HL-60/S4 treated with phorbol 12-myristate 13-acetate at 8.2 ng/mL for 4 days and 3 days (cell line): ENCODE data around the gene GPR137B.

ENCODE experiments used
- in situ Hi-C: fragments of 300-500 bp; cut with MboI; formaldehyde crosslinking; loops from 2 replicates; pipeline ENCODE4 v1.15.0; 2022; ENCODE audit warnings: low sequenced_read_pairs

Gene GPR137B

DNA sequence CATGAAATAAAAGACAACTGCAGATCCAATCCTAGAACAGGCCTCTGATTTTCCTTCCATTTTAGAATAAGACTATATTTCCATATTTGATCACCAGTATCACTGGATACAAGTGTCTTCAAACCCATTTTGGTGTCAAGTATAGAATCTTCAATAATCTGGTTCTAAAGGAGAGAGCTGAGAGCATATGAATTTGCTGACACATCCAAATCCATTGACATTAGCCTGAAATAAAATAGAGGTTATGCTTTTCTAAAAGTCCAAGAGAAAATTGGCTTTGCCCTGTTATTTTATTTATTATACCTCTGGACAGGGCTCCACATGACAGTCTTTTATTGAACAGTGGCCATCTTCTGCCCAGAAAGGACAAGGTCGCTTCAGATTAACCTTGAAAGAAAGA, 110.8 kb downstream of the GPR137B start:
- in situ Hi-C loops, result no loop called here

DNA sequence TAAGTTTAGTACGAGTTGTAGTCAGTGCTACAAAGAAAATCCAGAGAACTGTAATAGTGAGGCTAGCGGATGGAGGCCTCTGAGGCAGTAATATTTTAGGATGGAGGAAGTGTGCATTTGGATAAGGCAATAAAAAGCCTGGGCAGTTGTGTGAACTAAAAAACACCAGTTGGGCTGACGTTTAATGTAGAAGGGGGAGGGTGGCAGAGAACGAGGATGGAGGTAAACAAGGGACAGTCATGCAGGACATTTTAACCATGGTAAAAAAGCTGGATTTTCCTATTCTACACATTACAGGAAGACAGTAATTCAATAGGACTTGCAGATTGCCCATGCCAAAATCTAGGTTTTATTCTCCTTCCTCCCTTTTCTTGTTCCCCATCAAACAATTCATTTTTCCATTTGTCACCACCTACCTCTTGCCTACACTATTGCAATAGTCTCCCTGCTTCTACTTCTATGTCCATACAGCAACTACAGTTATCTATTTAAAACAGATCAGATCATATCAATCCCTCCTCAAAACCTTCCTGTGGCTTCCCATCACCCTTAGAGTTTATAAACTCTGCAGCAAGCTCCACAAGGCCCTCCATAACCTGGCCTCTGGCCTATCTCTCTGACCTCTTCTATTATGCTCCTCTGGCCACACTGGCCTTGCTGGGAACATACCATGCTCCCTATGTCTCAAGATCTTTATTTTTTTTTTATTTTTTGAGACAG, 111.7 kb downstream of the GPR137B start:
- in situ Hi-C loops, result no loop called here

DNA sequence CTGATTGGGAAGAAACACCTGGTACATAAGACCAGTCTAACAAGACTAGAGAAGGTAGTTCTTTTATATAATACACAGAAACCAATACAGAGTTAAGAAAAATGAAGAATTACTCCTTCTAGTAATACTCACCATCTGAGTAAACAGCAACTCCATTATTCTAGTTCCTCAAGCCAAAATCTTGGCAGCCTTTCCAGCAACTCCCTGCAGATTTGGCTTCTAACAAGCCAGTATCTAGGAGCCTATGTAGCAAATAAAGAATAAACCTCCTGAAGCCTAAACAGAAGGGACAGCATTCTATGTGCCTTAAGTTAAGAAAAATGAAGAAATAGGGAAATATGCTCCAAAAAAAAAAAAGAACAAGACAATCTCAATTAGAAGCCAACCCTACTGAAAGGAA, 114.9 kb downstream of the GPR137B start:
- in situ Hi-C loops, result no loop called here

DNA sequence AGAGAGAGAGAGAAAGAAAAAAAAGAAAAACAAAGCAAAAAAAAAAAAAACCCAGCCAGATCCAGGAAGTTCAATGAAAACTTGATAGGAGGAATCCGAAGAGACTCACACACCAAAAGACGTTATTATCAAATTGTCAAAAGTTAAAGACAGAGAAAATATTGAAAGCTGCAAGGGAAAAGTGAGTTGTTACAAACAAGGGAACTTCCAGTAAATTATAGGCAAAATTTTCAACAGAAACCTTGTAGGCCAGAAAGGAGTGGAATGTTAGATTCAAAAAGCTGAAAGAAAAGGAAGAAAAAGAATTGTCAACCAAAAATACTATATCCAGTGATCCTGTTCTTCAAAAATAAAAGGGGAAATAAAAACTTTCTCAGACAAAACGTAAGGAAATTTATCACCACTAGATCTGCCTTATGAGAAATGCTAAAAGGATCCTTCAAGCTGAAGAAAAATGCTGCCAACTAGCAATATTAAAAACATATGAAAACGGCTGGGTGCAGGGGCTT, 115.8 kb downstream of the GPR137B start:
- in situ Hi-C loops, result no loop called here
